Nucleus accumbens (tissue), 56 donors: ENCODE results near the gene ACP4.

Source experiments
- DNase-seq, 56 donors: peaks; one replicate each; lab custom pipeline; 2025; lab: John Stamatoyannopoulos, UW

The ACP4 gene

GRCh38 chr19:50820549-50821247 lies 30.5 kb downstream of the ACP4 start:
- DNase-seq: peak in 1 of 56 donors; percentile 3

GRCh38 chr19:50821248-50821612 lies 31.0 kb downstream of the ACP4 start:
- no peak for DNase-seq

- peak in 1 of 56 donors; percentile 7 for DNase-seq
These were observed 31.4 kb downstream of the ACP4 start for GRCh38 chr19:50821622-50822021.

- no peak for DNase-seq
These were observed 32.5 kb downstream of the ACP4 start for GRCh38 chr19:50822661-50823208.

- peak in 9 of 56 donors; percentile 1 to 43 (median 14) for DNase-seq
These were observed 33.3 kb downstream of the ACP4 start, which contains the start of gene KLK1 for GRCh38 chr19:50823389-50824042. Gene KLK1 (minus strand): TSS chr19:50823787. CDS start chr19:50823748, 39 bp downstream.

GRCh38 chr19:50826492-50827240 lies 36.5 kb downstream of the ACP4 start:
- DNase-seq: no peak

- DNase-seq: no peak
These were observed 37.3 kb downstream of the ACP4 start for GRCh38 chr19:50827476-50827875.

GRCh38 chr19:50829801-50830200 lies 39.6 kb downstream of the ACP4 start:
- no peak for DNase-seq

GRCh38 chr19:50830266-50831025 lies 40.2 kb downstream of the ACP4 start:
- DNase-seq: no peak

- no peak for DNase-seq
These were observed 40.8 kb downstream of the ACP4 start for GRCh38 chr19:50831026-50831396.

- no peak for DNase-seq
These were observed 42.5 kb downstream of the ACP4 start for GRCh38 chr19:50832666-50833065.

GRCh38 chr19:50833117-50833801 lies 43.0 kb downstream of the ACP4 start, which contains the start of gene KLK15:
Gene KLK15 (minus strand): TSS chr19:50833574. CDS start chr19:50831492, 2,082 bp downstream.
- DNase-seq: no peak

- DNase-seq: no peak
These were observed 43.6 kb downstream of the ACP4 start for GRCh38 chr19:50833802-50834167.

- DNase-seq: no peak
These were observed 45.0 kb downstream of the ACP4 start for GRCh38 chr19:50835103-50835784.

GRCh38 chr19:50835785-50836542 lies 45.7 kb downstream of the ACP4 start:
- peak in 39 of 56 donors; percentile 2 to 82 (median 27) for DNase-seq

GRCh38 chr19:50836543-50837195 lies 46.5 kb downstream of the ACP4 start:
- DNase-seq: no peak

- DNase-seq: no peak
These were observed 47.1 kb downstream of the ACP4 start for GRCh38 chr19:50837300-50837699.

- no peak for DNase-seq
These were observed 48.0 kb downstream of the ACP4 start for GRCh38 chr19:50838239-50838638.
